Mesendoderm (in vitro differentiated cells): ENCODE measurements around the gene FIZ1.

Experiments used
- DNase-seq: peaks from one replicate; pipeline ENCODE4 v3.0.0; 2013
- H2AK5ac ChIP-seq: 2 replicates; pipeline ENCODE4 v1.6.1; 2013; ENCODE audit warnings: low read length, inconsistent platforms
- H2BK120ac ChIP-seq: 2 replicates; pipeline ENCODE4 v1.6.1; 2013; ENCODE audit warnings: low read depth, mild to moderate bottlenecking, low read length, moderate library complexity, mixed read lengths
- H2BK15ac ChIP-seq: replicated peaks from 2 replicates; pipeline ENCODE4 v1.6.1; 2013; ENCODE audit warnings: low read depth, mild to moderate bottlenecking, moderate library complexity
- H2BK5ac ChIP-seq: 2 replicates; pipeline ENCODE4 v1.6.1; 2013; ENCODE audit warnings: low read length, inconsistent platforms
- H3K18ac ChIP-seq: 2 replicates; pipeline ENCODE4 v1.6.1; 2013; ENCODE audit warnings: mild to moderate bottlenecking, low read length, mixed read lengths
- H3K23ac ChIP-seq: one replicate; pipeline ENCODE4 v1.6.1; 2013; ENCODE audit warnings: low read length
- H3K27ac ChIP-seq: 2 replicates; pipeline ENCODE4 v1.5.1; 2013; ENCODE audit warnings: low read depth, mild to moderate bottlenecking, inconsistent platforms, low read length, moderate library complexity
- H3K27me3 ChIP-seq: 2 replicates; pipeline ENCODE4 v1.6.1; 2013; ENCODE audit warnings: low read length, control low read depth, mild to moderate bottlenecking, inconsistent platforms; ENCODE audit not compliant: insufficient read depth, poor library complexity
- H3K36me3 ChIP-seq: 2 replicates; pipeline ENCODE4 v1.6.1; 2013; ENCODE audit warnings: low read length, inconsistent platforms; ENCODE audit not compliant: control insufficient read depth, insufficient read depth
- H3K4ac ChIP-seq: one replicate; pipeline ENCODE4 v1.6.1; 2013; ENCODE audit warnings: low read depth, mild to moderate bottlenecking, low read length, moderate library complexity
- H3K4me1 ChIP-seq: 2 replicates; pipeline ENCODE4 v1.6.1; 2013; ENCODE audit warnings: low read depth, low read length, inconsistent platforms; ENCODE audit not compliant: control insufficient read depth
- H3K4me2 ChIP-seq: 2 replicates; pipeline ENCODE4 v1.6.1; 2013; ENCODE audit warnings: low read length
- H3K4me3 ChIP-seq: 2 replicates; pipeline ENCODE4 v1.5.1; 2013; ENCODE audit warnings: mild to moderate bottlenecking, low read length
- H3K56ac ChIP-seq: one replicate; pipeline ENCODE4 v1.6.1; 2013; ENCODE audit warnings: low read length
- H3K79me1 ChIP-seq: 2 replicates; pipeline ENCODE4 v1.6.1; 2013; ENCODE audit warnings: low read length, inconsistent platforms
- H3K79me2 ChIP-seq: 2 replicates; pipeline ENCODE4 v1.6.1; 2013; ENCODE audit warnings: mild to moderate bottlenecking, low read length; ENCODE audit not compliant: control insufficient read depth, insufficient read depth
- H3K9ac ChIP-seq: 2 replicates; pipeline ENCODE4 v1.6.1; 2013; ENCODE audit warnings: low read length, inconsistent platforms
- H4K5ac ChIP-seq: one replicate; pipeline ENCODE4 v1.6.1; 2013; ENCODE audit warnings: low read length
- H4K8ac ChIP-seq: one replicate; pipeline ENCODE4 v1.6.1; 2013; ENCODE audit warnings: low read depth, mild to moderate bottlenecking, control low read depth, low read length, moderate library complexity
- WGBS: extraction: QIAGEN DNeasy Blood & Tissue Kit; methylation state at CpG from one replicate; pipeline ENCODE4 v1.1.7; 2013; ENCODE audit warnings: low lambda C conversion rate, missing lambda C conversion rate; ENCODE audit not compliant: insufficient coverage; ENCODE audit errors: extremely low coverage; 5-methylcytosine and 5-hydroxymethylcytosine counted together

Gene FIZ1

DNA sequence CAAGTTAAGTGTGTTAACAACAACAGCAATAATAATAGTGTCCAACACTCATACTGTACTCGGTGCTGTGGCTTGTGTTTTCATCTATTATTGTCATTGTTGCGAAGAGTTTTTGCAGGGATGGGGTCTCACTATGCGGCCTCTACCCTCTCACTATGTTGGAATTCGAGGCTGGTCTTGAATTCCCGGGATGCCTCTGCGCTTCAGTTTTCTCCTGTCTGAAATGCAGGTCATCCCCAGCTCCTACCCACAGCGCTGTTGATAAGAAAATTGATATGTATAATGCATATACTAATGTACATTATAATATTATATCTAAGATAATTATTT lies 49.0 kb downstream of the FIZ1 start:
- no peak overlapping the region for H3K4ac ChIP-seq
- H3K4me3 ChIP-seq, result peak overlapping the region; percentile 12
- H4K5ac ChIP-seq, result no peak overlapping the region
- no peak overlapping the region for H3K18ac ChIP-seq
- no peak overlapping the region for H2BK5ac ChIP-seq
- H3K23ac ChIP-seq, result no peak overlapping the region
- H3K56ac ChIP-seq, result peak overlapping the region; percentile 69
- no peaks in the 10 kb centered on the region for H3K36me3 ChIP-seq
- H3K79me2 ChIP-seq, result no peaks in the 10 kb centered on the region
- no peak overlapping the region for H2BK120ac ChIP-seq
- no peaks in the 10 kb centered on the region for H3K4me1 ChIP-seq
- H3K9ac ChIP-seq, result peak overlapping the region; percentile 46
- no peak overlapping the region for H3K27ac ChIP-seq
- no peaks in the 10 kb centered on the region for H3K79me1 ChIP-seq
- H2BK15ac ChIP-seq, result no peak overlapping the region
- WGBS, result no CpG with 5 or more reads among the region's 7 CpGs
- no peak overlapping the region for H2AK5ac ChIP-seq
- peak; percentile 84 for DNase-seq
- H3K4me2 ChIP-seq, result peak overlapping the region; percentile 30
- no peak overlapping the region for H4K8ac ChIP-seq
- no peaks in the 10 kb centered on the region for H3K27me3 ChIP-seq

- Histone ChIP-seq H2BK5ac (no peak overlapping the region), H2BK15ac (no peak overlapping the region), H3K4me1 (no peaks in the 10 kb centered on the region), H3K27ac (peak overlapping the region; percentile 56), H3K18ac (no peak overlapping the region), H3K23ac (no peak overlapping the region), H4K5ac (no peak overlapping the region), H3K79me2 (no peaks in the 10 kb centered on the region), H3K79me1 (no peaks in the 10 kb centered on the region), H3K27me3 (no peaks in the 10 kb centered on the region), H3K4me2 (peak overlapping the region; percentile 30), H3K56ac (peak overlapping the region; percentile 69), H3K9ac (peak overlapping the region; percentile 46), H2BK120ac (no peak overlapping the region), H3K4me3 (peak overlapping the region; percentile 12), H2AK5ac (no peak overlapping the region), H3K4ac (no peak overlapping the region), H3K36me3 (no peaks in the 10 kb centered on the region), H4K8ac (no peak overlapping the region)
- WGBS, result no CpG with 5 or more reads among the region's 36 CpGs
- peak; percentile 49 for DNase-seq
Observed at GRCh38 chr19:55549500-55550320, 49.6 kb downstream of the FIZ1 start.

DNA sequence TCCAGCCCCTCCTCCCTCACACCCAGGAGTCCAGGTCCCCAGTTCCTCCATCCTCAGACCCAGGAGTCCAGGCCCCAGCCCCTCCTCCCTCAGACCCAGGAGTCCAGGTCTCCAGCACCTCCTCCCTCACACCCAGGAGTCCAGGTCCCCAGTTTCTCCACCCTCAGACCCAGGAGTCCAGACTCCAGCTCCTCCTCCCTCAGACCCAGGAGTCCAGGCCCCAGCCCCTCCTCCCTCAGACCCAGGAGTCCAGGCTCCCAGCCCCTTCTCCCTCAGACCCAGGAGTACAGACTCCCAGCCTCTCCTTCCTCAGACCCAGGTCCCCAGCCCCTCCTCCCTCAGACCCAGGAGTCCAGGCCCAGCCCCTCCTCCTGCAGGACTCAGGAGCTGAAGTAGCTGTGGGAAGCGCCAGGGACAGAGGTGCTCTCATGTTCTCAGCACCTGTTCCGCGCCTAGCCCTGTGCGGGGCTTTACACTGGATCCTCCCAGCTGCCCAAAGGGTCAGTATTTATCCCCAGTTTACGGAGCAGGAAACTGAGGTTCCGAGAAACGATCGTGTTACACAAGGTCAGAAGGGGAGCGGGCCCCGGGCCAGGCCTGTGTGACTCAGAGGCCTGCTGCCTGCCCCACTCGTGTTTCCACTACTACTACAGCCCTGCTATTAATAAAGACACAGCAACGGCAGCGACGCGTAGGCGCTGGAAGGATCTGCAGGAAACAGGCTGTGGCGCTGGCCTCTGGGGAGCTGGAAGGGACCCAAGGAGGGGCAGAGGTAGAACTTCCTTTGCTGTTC lies 52.3 kb downstream of the FIZ1 start:
- H3K56ac ChIP-seq, result peak overlapping the region; percentile 7
- no peak overlapping the region for H3K27ac ChIP-seq
- no peak overlapping the region for H3K9ac ChIP-seq
- H3K23ac ChIP-seq, result no peak overlapping the region
- no peak overlapping the region for H2BK15ac ChIP-seq
- no peaks in the 10 kb centered on the region for H3K79me2 ChIP-seq
- H3K18ac ChIP-seq, result no peak overlapping the region
- DNase-seq, result no peak
- no peak overlapping the region for H3K4me3 ChIP-seq
- no peak overlapping the region for H2AK5ac ChIP-seq
- no peak overlapping the region for H3K4ac ChIP-seq
- H3K4me2 ChIP-seq, result no peak overlapping the region
- no peak overlapping the region for H4K8ac ChIP-seq
- WGBS, result no CpG with 5 or more reads among the region's 17 CpGs
- H3K27me3 ChIP-seq, result no peaks in the 10 kb centered on the region
- H3K79me1 ChIP-seq, result no peaks in the 10 kb centered on the region
- no peaks in the 10 kb centered on the region for H3K4me1 ChIP-seq
- H2BK5ac ChIP-seq, result no peak overlapping the region
- no peaks in the 10 kb centered on the region for H3K36me3 ChIP-seq
- no peak overlapping the region for H4K5ac ChIP-seq
- no peak overlapping the region for H2BK120ac ChIP-seq

- H3K27me3 ChIP-seq, result no peaks in the 10 kb centered on the region
- DNase-seq, result no peak
- no peak overlapping the region for H3K23ac ChIP-seq
- H3K4me1 ChIP-seq, result no peaks in the 10 kb centered on the region
- H3K79me1 ChIP-seq, result no peaks in the 10 kb centered on the region
- H3K4me2 ChIP-seq, result no peak overlapping the region
- no peak overlapping the region for H3K4ac ChIP-seq
- H3K9ac ChIP-seq, result no peak overlapping the region
- no peak overlapping the region for H4K5ac ChIP-seq
- no peak overlapping the region for H2BK15ac ChIP-seq
- no peak overlapping the region for H3K18ac ChIP-seq
- no peak overlapping the region for H3K27ac ChIP-seq
- H3K4me3 ChIP-seq, result no peak overlapping the region
- no peaks in the 10 kb centered on the region for H3K36me3 ChIP-seq
- H4K8ac ChIP-seq, result no peak overlapping the region
- WGBS, result no CpG with 5 or more reads among the region's 11 CpGs
- H3K56ac ChIP-seq, result no peak overlapping the region
- no peak overlapping the region for H2BK5ac ChIP-seq
- H3K79me2 ChIP-seq, result no peaks in the 10 kb centered on the region
- no peak overlapping the region for H2BK120ac ChIP-seq
- no peak overlapping the region for H2AK5ac ChIP-seq
Observed at GRCh38 chr19:55546011-55546410, 53.3 kb downstream of the FIZ1 start.

- H3K4me3 ChIP-seq, result no peak within 1 kb of the TSS
- H3K23ac ChIP-seq, result no peak within 1 kb of the TSS
- H3K36me3 ChIP-seq, result no peaks in the 10 kb centered on the region
- H3K4me1 ChIP-seq, result no peaks in the 10 kb centered on the region
- H3K27me3 ChIP-seq, result no peaks in the 10 kb centered on the region
- H2BK120ac ChIP-seq, result no peak within 1 kb of the TSS
- no peak within 1 kb of the TSS for H2AK5ac ChIP-seq
- no peak for DNase-seq
- no peaks in the 10 kb centered on the region for H3K79me1 ChIP-seq
- no peak within 1 kb of the TSS for H3K56ac ChIP-seq
- no peak within 1 kb of the TSS for H4K8ac ChIP-seq
- no peak within 1 kb of the TSS for H4K5ac ChIP-seq
- H3K27ac ChIP-seq, result no peak within 1 kb of the TSS
- no peak within 1 kb of the TSS for H2BK5ac ChIP-seq
- no peak within 1 kb of the TSS for H3K4me2 ChIP-seq
- H3K4ac ChIP-seq, result no peak within 1 kb of the TSS
- H3K18ac ChIP-seq, result no peak within 1 kb of the TSS
- no CpG with 5 or more reads among the region's 10 CpGs for WGBS
- no peak within 1 kb of the TSS for H2BK15ac ChIP-seq
- H3K79me2 ChIP-seq, result no peaks in the 10 kb centered on the region
- H3K9ac ChIP-seq, result no peak within 1 kb of the TSS
Observed at GRCh38 chr19:55545443-55545842, 53.9 kb downstream of the FIZ1 start, which contains the start of gene SBK3. TSS of gene SBK3 (minus strand) at chr19:55545543. CDS start at chr19:55545543, 0 bp downstream.
